Dermis blood vessel endothelial cell (primary cell): ENCODE data around the gene ADD1. TPM values are rescaled to one million over a fixed set of nuclear protein-coding genes. Genes with fewer than 3 reads are reported as not detected.
"Not testable (repeated sequence)": the region's sequence is repeated elsewhere in the genome, so short reads cannot be mapped to it uniquely, and the experiment has no call there.

ENCODE experiments used
- DNase-seq: peaks from one replicate; pipeline ENCODE4 v3.0.0; 2010
- total RNA-seq: library from RNA; depleted of rRNA; stranded (reverse); fragments of >200 nt; gene quantifications from 2 replicates; pipeline ENCODE4 v1.2.3, GENCODE V29; 2014

Gene ADD1
- total RNA-seq, 1 donor from 2014 or later = 168 TPM

GRCh38 chr4:2935762-2936743, 92.4 kb downstream of the ADD1 start:
- DNase-seq = no peak

DNA sequence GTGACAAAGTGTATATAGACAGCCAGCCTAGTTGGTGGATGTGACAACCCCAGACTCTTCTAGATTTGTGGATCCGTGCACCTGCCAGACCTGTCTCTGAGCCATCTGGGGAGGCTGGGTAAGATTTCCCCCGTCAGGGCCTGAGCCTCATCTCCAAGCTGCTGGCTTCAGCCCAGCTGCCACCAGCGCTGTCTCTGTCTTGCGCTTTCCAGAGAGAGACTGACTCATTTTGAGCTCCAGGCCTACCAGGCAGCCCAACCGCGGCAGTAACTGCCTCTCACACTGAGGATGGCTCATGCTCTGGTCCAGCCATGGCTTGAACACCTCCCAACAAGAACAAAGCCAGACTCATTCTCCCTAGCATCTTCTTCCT, 93.1 kb downstream of the ADD1 start:
- peak; percentile 27 for DNase-seq

- no peak for DNase-seq
Measured at GRCh38 chr4:2937146-2937857, 93.7 kb downstream of the ADD1 start.

DNA sequence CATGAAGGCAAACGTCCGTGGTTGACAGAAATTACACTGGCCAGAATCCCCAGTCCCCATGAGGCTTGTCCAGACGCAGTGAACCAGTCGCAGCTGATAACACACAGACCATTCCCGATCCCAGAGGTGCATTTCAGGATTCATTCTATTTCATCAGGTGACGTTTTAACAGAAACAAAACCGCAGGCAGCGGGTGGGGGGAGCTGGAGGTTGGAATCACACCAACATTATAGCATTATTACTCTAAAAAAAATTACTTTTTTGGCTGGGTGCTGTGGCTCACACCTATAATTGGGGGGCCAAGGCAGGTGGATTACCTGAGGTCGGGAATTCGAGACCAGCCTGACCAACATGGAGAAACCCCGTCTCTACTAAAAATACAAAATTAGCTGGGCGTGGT, 94.3 kb downstream of the ADD1 start:
- no peak for DNase-seq

- not testable (repeated sequence) for DNase-seq
Measured at GRCh38 chr4:2938411-2938810, 94.8 kb downstream of the ADD1 start.

DNA sequence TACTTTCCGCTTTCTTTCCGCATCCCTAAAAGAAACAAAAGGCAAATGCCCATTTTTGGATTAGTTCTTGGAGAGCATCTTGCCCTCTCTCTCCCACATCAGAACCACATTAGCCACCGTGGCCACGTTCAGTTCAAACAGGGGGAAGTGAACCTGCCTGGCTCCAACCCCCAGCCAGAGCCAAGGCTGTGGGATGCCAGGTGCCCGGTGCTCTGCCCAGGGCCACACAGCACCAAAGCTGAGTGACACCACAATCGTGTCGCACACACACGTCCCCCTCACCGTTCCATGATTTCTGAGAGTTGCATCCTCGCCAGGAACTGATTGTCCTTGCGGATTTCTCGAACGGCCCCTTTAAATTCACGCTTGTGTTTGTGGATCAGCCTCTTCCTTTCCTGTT, 95.3 kb downstream of the ADD1 start:
- DNase-seq = no peak

DNA sequence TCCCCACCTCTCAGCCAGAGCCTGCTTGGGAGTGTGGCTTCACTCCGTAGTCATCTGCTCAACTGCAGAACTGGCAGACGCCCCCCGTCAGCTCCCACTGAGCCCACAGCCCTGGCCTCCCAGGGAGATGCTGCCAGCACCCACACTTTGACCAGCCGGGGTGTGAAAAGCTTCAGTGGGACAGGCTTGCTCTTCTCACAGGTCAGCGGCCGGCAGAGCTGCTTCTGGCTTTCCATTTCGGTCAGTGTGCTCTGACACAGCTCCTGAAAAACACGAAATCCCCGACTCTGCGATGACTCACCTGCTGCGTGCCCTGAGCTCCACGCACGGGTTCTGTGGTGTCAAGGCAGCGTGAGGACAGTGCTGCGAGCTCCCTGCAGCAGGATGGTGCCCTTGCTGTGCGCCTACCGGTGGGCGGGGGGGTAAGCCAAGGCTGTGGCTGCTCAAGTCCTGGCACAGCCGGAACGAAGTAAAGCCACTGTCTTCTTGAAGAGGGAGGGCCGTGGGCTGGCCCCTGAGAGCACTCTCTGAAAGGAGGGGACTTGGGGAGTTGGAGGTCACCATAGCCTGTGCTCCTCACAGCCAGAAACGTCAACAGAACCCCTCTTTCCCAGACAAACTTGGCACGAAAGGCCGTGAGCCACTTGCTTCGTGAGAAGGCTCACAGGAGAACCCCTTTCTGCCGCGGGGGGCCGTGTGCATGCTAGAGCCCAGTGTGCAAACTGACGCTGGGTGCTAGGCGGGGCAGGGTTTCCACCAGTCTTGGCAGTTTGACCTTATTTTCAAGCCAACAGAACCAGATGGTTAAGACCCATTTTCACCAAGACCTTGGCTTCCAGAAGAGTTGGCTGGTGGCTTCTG, 96.0 kb downstream of the ADD1 start:
- DNase-seq = no peak

DNA sequence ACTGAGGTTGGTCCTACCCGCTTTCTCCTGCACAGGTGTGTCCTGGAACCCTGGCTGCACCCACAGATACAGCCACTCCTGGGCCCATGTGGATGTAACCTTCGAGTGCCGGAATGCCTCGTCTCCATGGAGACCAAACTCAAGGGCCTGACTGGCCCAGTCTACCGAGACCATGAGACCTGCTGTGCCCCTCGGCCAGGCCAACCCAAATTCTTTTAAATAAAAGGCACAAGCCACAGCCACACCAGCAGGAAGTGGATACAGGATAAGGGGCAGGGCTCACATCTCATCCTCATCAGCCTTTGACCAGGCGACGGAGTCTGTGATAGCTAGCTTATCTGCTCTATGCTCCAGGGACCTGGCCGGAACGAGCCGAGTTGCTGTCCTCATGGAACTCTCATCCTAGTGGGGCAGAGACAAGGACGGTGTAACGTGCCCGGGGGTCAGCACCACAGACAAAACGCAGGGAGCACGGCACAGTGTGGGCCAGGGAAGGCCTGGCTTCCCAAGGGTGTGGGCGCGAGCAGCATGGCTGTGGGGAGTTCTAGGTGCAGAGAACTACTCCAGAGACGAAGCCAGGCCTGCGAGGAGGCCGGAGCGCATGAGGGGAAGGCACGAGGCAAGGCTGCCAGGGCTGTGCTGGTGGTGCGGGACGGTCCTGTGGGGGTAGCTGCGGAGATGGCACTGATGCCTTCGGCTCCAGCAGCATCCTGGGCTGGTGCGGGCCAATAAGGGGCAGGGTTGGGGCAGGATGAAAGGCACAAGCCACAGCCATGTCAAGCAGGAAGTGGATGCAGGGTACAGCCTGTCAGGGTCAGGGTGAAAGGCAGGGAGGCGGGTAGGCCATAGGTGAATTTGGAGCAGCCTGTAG, 96.9 kb downstream of the ADD1 start:
- DNase-seq = no peak

- no peak for DNase-seq
Measured at GRCh38 chr4:2941138-2942036, 97.7 kb downstream of the ADD1 start.

DNA sequence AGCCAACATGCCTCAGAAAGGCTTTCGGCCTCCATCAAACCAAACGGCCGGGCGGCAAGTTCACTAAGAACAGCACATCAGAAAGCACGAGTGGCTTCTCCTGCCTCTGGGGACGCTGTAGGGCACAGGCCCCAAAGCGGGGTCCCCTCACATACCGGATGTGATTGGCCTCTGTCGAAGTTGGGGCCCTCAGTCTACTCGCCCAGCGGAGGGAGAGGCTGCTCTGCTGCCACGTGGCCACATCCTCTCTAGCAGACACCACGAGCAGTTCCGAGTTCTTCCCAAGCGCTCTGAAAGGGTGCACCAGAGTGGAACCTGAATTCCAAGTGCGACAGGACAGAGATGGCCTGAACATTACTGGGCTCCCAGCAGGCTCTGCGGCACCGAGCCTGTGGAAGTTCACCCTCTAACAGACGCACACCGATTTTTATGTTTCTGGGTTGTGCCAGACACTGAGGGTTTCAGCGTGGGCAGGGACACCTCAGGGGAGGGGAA, 98.4 kb downstream of the ADD1 start:
- no peak for DNase-seq

GRCh38 chr4:2942532-2943363, 99.1 kb downstream of the ADD1 start:
- no peak for DNase-seq

GRCh38 chr4:2943364-2944090, 99.9 kb downstream of the ADD1 start:
- DNase-seq = no peak

DNA sequence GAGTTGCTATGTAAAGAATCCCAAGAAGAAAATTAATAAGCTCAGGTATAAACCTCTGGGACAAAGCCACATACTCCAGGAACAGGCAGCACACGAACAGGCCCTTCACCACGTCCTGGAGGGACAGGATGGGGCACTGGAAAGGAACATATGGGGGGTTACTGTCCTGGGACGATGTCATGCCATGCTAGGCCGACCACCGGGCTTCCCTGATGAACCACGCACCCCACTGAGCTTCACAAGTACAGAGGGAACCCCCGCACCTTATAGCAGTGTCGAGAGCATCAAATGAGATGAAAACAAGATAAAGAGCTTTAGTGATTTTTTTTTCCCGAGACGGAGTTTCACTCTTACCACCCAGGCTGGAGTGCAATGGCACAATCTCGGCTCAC, 100.4 kb downstream of the ADD1 start:
- DNase-seq = no peak

DNA sequence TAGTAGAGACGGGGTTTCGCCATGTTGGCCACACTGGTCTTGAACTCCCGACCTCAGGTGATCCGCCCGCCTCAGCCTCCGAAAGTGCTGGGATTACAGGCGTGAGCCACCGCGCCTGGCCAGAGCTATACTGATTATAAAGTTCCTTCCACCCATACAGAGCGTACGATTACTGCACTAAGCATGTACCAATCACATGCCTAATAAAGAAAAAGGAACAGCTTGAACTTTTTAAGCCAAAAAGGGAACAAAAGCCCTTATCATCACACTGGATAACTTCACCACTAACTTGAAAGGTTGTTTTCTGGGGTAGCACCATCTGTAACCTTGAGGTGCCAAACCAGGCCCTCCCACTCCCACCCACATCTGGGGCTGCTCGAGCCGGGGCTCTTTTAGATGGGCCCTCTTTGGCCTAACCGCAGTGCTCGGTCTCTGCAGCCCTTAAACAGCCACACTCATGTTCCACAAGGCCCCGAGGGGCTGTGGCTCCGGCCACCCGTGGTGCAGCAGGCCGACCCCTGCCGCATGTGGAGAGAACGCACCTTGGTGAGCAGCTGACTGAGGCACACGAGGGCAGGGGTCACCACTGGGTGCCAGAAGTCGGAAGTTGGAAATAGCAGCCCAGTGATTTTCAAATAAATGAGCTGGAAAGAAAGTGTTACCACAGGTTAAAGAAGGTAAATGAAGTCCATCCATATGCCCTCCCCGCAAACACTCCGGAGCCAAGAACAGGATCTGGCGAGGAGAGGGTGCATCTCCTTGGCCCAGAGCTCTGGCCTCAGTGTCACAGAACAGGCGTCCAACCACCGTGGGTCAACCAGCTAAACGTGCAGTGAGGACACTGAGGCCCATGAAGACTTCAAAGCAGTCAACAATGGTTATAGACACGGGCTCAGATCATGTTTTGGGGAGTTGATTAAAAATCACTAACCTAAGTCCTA, 101.2 kb downstream of the ADD1 start:
- no peak for DNase-seq

DNA sequence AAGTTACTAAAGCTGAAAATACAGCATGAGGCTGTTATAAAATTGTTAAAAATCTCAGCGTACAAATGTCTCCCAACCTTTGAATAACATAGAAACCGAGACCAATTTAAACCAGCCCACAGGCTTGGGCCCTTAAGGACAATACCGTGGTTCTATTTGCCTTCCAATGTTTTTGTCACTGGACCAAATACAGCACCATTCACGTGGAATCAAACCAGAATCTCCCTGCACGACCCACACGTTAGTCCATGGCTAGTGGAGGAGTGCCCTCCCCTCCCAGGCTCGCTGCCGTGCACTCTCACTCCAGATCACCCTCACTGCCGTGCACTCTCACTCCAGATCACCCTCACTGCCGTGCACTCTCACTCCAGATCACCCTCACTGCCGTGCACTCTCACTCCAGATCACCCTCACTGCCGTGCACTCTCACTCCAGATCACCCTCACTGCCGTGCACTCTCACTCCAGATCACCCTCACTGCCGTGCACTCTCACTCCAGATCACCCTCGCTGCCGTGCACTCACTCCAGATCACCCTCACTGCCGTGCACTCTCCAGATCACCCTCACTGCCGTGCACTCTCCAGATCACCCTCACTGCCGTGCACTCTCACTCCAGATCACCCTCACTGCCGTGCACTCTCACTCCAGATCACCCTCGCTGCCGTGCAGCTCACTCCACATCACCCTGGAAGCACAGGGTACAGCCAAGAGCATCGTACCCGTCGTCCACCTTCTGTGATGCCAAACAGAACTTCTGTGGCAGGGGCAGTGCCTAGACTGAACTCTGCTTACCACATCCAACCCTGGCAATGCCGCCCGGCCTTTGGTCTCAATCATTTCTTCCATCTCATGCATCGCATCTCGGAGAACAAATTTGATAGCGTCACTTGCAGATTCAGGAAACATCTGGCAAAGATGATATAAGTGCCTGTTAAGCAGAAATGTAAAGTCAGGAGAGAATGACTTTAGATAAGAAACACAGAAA, 102.3 kb downstream of the ADD1 start:
- DNase-seq = not testable (repeated sequence)

DNA sequence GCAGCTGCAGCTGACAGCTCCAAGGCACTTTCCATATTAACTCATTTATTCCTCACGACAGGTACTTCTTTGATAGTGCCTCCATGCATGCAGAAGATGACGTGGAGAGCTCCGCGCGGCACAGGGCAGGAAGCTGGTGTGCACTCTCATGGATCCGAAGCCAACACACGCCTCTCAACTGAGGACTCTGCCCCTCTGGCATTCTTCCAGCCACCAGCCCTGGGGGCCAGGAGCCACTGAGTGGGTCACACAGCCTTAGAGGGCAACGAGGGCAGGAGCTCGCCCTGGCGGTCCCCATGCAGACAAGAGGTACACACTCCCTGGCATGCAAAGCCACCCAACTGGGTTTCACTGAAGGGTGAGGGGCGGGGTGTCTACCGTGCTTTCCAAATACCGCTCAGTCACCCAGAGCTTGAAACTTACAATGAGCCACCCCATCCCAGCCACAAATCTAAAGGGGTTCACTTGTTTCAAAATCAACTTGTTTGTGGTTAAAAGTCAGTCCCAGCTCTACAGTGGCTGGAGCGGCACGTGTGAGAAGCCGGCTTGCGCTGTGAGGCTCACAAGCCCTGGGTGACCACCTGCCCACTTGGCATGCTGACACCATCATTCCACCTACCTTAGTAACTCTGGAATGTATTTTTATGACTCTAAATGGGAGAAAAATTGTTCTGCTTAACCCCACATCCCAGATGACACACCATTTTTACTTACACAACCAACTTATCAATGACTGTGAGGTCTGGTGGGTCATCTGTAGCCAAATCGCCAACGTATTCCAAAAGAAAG, 103.4 kb downstream of the ADD1 start:
- DNase-seq = no peak
